Brain microvascular endothelial cell (primary cell): ENCODE data around the gene ADGRL3.

Experiments
- DNase-seq: peaks from one replicate; pipeline ENCODE4 v3.0.0-alpha.2; 2020
- H3K27ac ChIP-seq: fragments of 250-450 bp; sonication (Bioruptor Pico); 2 replicates; pipeline ENCODE4 v1.5.1; 2020; ENCODE audit warnings: mild to moderate bottlenecking, moderate library complexity
- H3K27me3 ChIP-seq: fragments of 250-450 bp; sonication (Bioruptor Pico); replicated peaks from 2 replicates; pipeline ENCODE4 v1.5.1; 2020; ENCODE audit warnings: mild to moderate bottlenecking
- H3K36me3 ChIP-seq: fragments of 250-450 bp; sonication (Bioruptor Pico); replicated peaks from 2 replicates; pipeline ENCODE4 v1.5.1; 2020; ENCODE audit warnings: mild to moderate bottlenecking
- H3K4me3 ChIP-seq: 2 replicates; pipeline ENCODE4 v1.5.1; 2011; ENCODE audit warnings: low read depth, mild to moderate bottlenecking, control low read depth, low read length, moderate library complexity
- CTCF ChIP-seq: IDR thresholded peaks from 2 replicates; pipeline ENCODE4 v1.5.1; 2011; ENCODE audit warnings: low read depth, mild to moderate bottlenecking, moderate library complexity, low read length, control low read depth, inconsistent platforms; ENCODE audit errors: missing control alignments
- in situ Hi-C: cut with HindIII; loops from 2 replicates; pipeline ENCODE4 v1.10.0; 2017; ENCODE audit warnings: low sequenced_read_pairs, low pct_ligation_motif_present

ADGRL3 gene

GRCh38 chr4:61805227-61805626 is 605.1 kb downstream of the ADGRL3 start:
- no peak overlapping the region for H3K27ac ChIP-seq
- H3K4me3 ChIP-seq, result no peak overlapping the region
- in situ Hi-C loops, result no loop called here
- H3K27me3 ChIP-seq, result no peaks in the 10 kb centered on the region
- no peak for DNase-seq
- no peak for TF ChIP-seq CTCF
- no peaks in the 10 kb centered on the region for H3K36me3 ChIP-seq

- H3K27ac ChIP-seq, result no peak overlapping the region
- no peak for TF ChIP-seq CTCF
- no peak overlapping the region for H3K4me3 ChIP-seq
- peak; percentile 15 for DNase-seq
- in situ Hi-C loops, result no loop called here
- H3K36me3 ChIP-seq, result no peaks in the 10 kb centered on the region
- no peaks in the 10 kb centered on the region for H3K27me3 ChIP-seq
Measured at GRCh38 chr4:61805979-61806378, 605.9 kb downstream of the ADGRL3 start.

GRCh38 chr4:61812171-61812570 is 612.0 kb downstream of the ADGRL3 start:
- H3K27me3 ChIP-seq, result no peaks in the 10 kb centered on the region
- H3K27ac ChIP-seq, result no peak overlapping the region
- DNase-seq, result no peak
- in situ Hi-C loops, result no loop called here
- TF ChIP-seq CTCF, result no peak
- no peak overlapping the region for H3K4me3 ChIP-seq
- no peaks in the 10 kb centered on the region for H3K36me3 ChIP-seq

GRCh38 chr4:61817071-61817470 is 616.9 kb downstream of the ADGRL3 start:
- in situ Hi-C loops, result no loop called here
- H3K4me3 ChIP-seq, result no peak overlapping the region
- H3K27ac ChIP-seq, result no peak overlapping the region
- H3K36me3 ChIP-seq, result no peaks in the 10 kb centered on the region
- TF ChIP-seq CTCF, result no peak
- DNase-seq, result no peak
- H3K27me3 ChIP-seq, result no peaks in the 10 kb centered on the region

GRCh38 chr4:61820136-61820535 is 620.0 kb downstream of the ADGRL3 start:
- no peaks in the 10 kb centered on the region for H3K36me3 ChIP-seq
- in situ Hi-C loops, result no loop called here
- no peaks in the 10 kb centered on the region for H3K27me3 ChIP-seq
- DNase-seq, result no peak
- H3K27ac ChIP-seq, result no peak overlapping the region
- H3K4me3 ChIP-seq, result no peak overlapping the region
- no peak for TF ChIP-seq CTCF

GRCh38 chr4:61824454-61824853 is 624.3 kb downstream of the ADGRL3 start:
- no peak overlapping the region for H3K4me3 ChIP-seq
- in situ Hi-C loops, result no loop called here

More at GRCh38 chr4:61824454-61824853, 624.3 kb downstream of the ADGRL3 start:
- no peak for DNase-seq
- no peaks in the 10 kb centered on the region for H3K27me3 ChIP-seq
- H3K27ac ChIP-seq, result no peak overlapping the region
- no peaks in the 10 kb centered on the region for H3K36me3 ChIP-seq
- no peak for TF ChIP-seq CTCF
